SK-N-SH treated with all-trans-retinoic acid at 6 μM for 48 hours (cell line): ENCODE measurements around the gene SLC30A3.

Experiments used
- ARNTL ChIP-seq: fragments of 450-650 bp; formaldehyde crosslinking; IDR thresholded peaks from 2 replicates; pipeline ENCODE4 v1.5.0; 2020; ENCODE audit warnings: low read depth, mild to moderate bottlenecking, moderate library complexity, borderline replicate concordance
- GLIS3 ChIP-seq: fragments of 250-450 bp; sonication (Bioruptor Pico); IDR thresholded peaks from 2 replicates; pipeline ENCODE4 v1.5.0; 2020; ENCODE audit warnings: mild to moderate bottlenecking, moderate library complexity
- PATZ1 ChIP-seq: fragments of 250-450 bp; sonication (Bioruptor Pico); IDR thresholded peaks from 2 replicates; pipeline ENCODE4 v1.8.0; 2020; ENCODE audit warnings: mild to moderate bottlenecking, moderate library complexity, borderline replicate concordance
- PPARA ChIP-seq: fragments of 250-450 bp; sonication (Bioruptor Pico); IDR thresholded peaks from 2 replicates; pipeline ENCODE4 v1.5.0; 2020; ENCODE audit warnings: mild to moderate bottlenecking, borderline replicate concordance
- RARB ChIP-seq: fragments of 250-450 bp; sonication (Bioruptor Pico); IDR thresholded peaks from 2 replicates; pipeline ENCODE4 v1.8.0; 2021; ENCODE audit warnings: mild to moderate bottlenecking, moderate library complexity
- SNAI2 ChIP-seq: fragments of 250-450 bp; sonication (Bioruptor Pico); IDR thresholded peaks from 2 replicates; pipeline ENCODE4 v1.5.0; 2020; ENCODE audit warnings: mild to moderate bottlenecking, moderate library complexity
- ZC3H10 ChIP-seq: fragments of 250-450 bp; sonication (Bioruptor Pico); IDR thresholded peaks from 2 replicates; pipeline ENCODE4 v1.5.1; 2021; ENCODE audit warnings: mild to moderate bottlenecking, moderate library complexity
- ZFP30 ChIP-seq: fragments of 450-650 bp; formaldehyde crosslinking; IDR thresholded peaks from 2 replicates; pipeline ENCODE4 v1.5.0; 2022; ENCODE audit warnings: mild to moderate bottlenecking, moderate library complexity
- ZNF565 ChIP-seq: fragments of 450-650 bp; formaldehyde crosslinking; conservative IDR thresholded peaks from 2 replicates; pipeline ENCODE4 v1.5.0; 2020; ENCODE audit warnings: low read depth, mild to moderate bottlenecking, moderate library complexity
- ZNF8 ChIP-seq: fragments of 450-650 bp; formaldehyde crosslinking; IDR thresholded peaks from 2 replicates; pipeline ENCODE4 v1.5.0; 2020; ENCODE audit warnings: mild to moderate bottlenecking, moderate library complexity

- TF ChIP-seq PATZ1 (no peak), ZC3H10 (CRISPR knock-in tag) (no peak), ZNF8 (CRISPR knock-in tag) (no peak), PPARA (CRISPR knock-in tag) (no peak), GLIS3 (CRISPR knock-in tag) (no peak), ZNF565 (CRISPR knock-in tag) (no peak), SNAI2 (CRISPR knock-in tag) (no peak), ARNTL (CRISPR knock-in tag) (no peak), RARB (no peak), ZFP30 (CRISPR knock-in tag) (no peak)
Observed at GRCh38 chr2:27206346-27206745, 56.5 kb downstream of the SLC30A3 start.
